Activated CD4-positive, alpha-beta memory T cell treated with anti-CD3 and anti-CD28 coated beads, Interleukin-2, amount 10 ng/mL, durations not matched to agents 7 days and 5 days (primary cell): Measurements from ENCODE around the gene TLCD4. TPM values are rescaled to one million over a fixed set of nuclear protein-coding genes. Genes with fewer than 3 reads are reported as not detected.

Experiments used
- CTCF ChIA-PET: fragments of 350-600 bp; sonication (Branson Sonifier 250); formaldehyde crosslinking; loops from one replicate; lab custom pipeline; 2021; ENCODE audit warnings: antibody characterized with exemption, inconsistent platforms; lab: Charles Lee
- POLR2A ChIA-PET: fragments of 350-600 bp; sonication (Branson Sonifier 250); formaldehyde crosslinking; loops from one replicate; lab custom pipeline; 2021; ENCODE audit warnings: antibody characterized with exemption; lab: Charles Lee
- DNase-seq: peaks from one replicate; pipeline ENCODE4 v3.0.0-alpha.2; 2020
- H3K27ac Mint-ChIP-seq: one replicate; pipeline ENCODE4 v1.8.0; 2021; ENCODE audit warnings: mild to moderate bottlenecking, mixed read lengths
- H3K27me3 Mint-ChIP-seq: one replicate; pipeline ENCODE4 v1.8.0; 2021; ENCODE audit warnings: mixed read lengths
- H3K36me3 Mint-ChIP-seq: one replicate; pipeline ENCODE4 v1.8.0; 2021; ENCODE audit warnings: low read depth, mixed read lengths
- H3K4me1 Mint-ChIP-seq: one replicate; pipeline ENCODE4 v1.8.0; 2021; ENCODE audit warnings: mixed read lengths
- H3K4me3 Mint-ChIP-seq: one replicate; pipeline ENCODE4 v1.8.0; 2021; ENCODE audit warnings: mild to moderate bottlenecking, mixed read lengths
- H3K9me3 Mint-ChIP-seq: one replicate; pipeline ENCODE4 v1.8.0; 2021; ENCODE audit warnings: mixed read lengths
- total RNA-seq, 2 experiments: library from RNA; stranded (reverse); gene quantifications; one replicate each; pipeline ENCODE4 v1.2.3, GENCODE V29; 2021

Gene TLCD4
- total RNA-seq, 2 experiments from 2014 or later: 0.03 TPM; not detected in 1

- Mint-ChIP-seq H3K4me3 (no peak overlapping the region), H3K27me3 (peaks cover 13% of the 10 kb centered on the region), H3K36me3 (no peaks in the 10 kb centered on the region), H3K9me3 (no peaks in the 10 kb centered on the region), H3K4me1 (no peaks in the 10 kb centered on the region), H3K27ac (no peak overlapping the region)
- ChIA-PET CTCF (no interaction called here), POLR2A (no interaction called here)
- no peak for DNase-seq
Measured at GRCh38 chr1:95108792-95109191, 8.4 kb upstream of the TLCD4 start.

- Mint-ChIP-seq H3K9me3 (no peaks in the 10 kb centered on the region), H3K27me3 (peaks cover 19% of the 10 kb centered on the region), H3K4me1 (no peaks in the 10 kb centered on the region), H3K4me3 (no peak overlapping the region), H3K27ac (no peak overlapping the region), H3K36me3 (no peaks in the 10 kb centered on the region)
- ChIA-PET CTCF (no interaction called here), POLR2A (no interaction called here)
- no peak for DNase-seq
Measured at GRCh38 chr1:95111014-95111413, 6.1 kb upstream of the TLCD4 start.

DNA sequence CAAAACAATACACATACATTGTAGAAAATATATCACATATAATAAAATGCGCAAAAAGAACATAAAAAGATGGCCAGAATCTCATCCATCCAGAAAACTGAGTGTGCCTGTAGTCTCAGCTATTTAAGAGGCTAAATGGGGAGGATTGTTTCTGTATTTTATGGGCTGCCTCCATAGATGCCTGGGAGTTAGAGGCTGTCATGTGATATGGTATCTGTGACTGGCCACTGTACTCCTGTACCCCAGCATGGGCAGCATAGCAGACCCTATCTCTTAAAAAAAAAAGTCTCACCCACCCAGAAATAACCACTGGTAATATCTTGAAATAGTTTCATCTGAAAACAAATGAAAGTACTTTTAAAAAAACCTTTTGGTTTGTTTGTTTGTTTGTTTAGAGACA, 3.5 kb upstream of the TLCD4 start:
- no peak for DNase-seq
- H3K36me3 Mint-ChIP-seq: no peaks in the 10 kb centered on the region
- peaks cover 9% of the 10 kb centered on the region for H3K4me1 Mint-ChIP-seq
- CTCF ChIA-PET: no interaction called here
- H3K9me3 Mint-ChIP-seq: no peaks in the 10 kb centered on the region
- peaks cover 37% of the 10 kb centered on the region for H3K27me3 Mint-ChIP-seq
- H3K27ac Mint-ChIP-seq: no peak overlapping the region
- POLR2A ChIA-PET: no interaction called here
- no peak overlapping the region for H3K4me3 Mint-ChIP-seq

DNA sequence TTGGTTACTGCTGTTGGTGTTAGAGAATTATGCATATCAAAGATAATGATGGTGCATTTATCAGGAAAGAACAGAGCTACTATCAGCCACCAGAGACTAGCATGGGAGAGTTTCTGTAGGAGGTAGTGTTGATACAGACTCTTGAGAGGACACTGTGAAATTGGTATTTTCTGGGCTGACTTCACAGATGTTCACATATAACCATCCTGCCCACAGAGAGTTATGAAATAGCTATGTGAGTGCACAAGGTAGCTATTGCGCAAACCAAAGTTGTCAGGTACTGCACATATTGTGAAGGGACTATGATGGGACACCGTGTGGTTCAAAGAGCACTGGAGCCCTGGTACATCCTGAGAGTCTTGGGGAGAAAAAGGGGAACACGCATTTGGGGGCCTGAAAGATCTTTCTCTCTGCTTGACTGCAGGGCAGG, 1.4 kb upstream of the TLCD4 start:
- ChIA-PET POLR2A (no interaction called here), CTCF (interaction anchor here (1.0 to 3.0 kb wide), 4 partner anchors 20 to 118 kb away, joined by 3 to 19 read pairs (median 5); partner anchors contain the start of genes ALG14 and RWDD3)
- peaks cover 54% of the 10 kb centered on the region for H3K27me3 Mint-ChIP-seq
- H3K4me3 Mint-ChIP-seq: no peak overlapping the region
- DNase-seq: no peak
- peaks cover 9% of the 10 kb centered on the region for H3K4me1 Mint-ChIP-seq
- no peaks in the 10 kb centered on the region for H3K36me3 Mint-ChIP-seq
- no peak overlapping the region for H3K27ac Mint-ChIP-seq
- no peaks in the 10 kb centered on the region for H3K9me3 Mint-ChIP-seq

DNA sequence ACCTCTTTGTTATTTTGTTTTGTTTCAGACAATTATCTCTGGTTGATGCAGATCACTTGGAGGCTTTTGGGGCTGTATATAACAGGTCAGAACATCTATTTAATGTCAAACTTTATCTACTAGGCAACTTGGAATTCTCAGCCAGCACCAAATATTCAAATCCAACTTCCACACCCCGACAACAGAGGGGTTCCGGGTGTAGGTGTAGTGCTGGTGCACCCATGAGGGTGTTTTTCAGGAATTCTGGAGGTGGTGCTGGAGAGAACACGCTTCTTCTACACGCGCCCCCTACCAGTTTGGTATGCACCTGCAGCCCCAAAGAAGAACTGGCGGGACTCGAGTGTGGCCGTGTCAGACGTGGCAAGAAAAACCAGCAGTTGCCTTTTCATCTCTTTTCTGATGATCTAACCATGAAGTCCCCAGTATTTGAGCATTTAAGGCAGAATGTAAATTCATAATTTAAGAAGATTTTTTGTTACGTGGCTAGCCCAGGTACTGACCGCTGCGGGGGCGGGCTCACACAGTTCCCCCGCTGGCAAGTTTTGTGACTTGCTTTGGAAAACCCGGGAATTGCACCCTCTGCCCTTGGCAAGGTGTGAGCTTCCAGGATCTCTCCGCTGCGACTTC, 462 bp upstream of the TLCD4 start:
- Mint-ChIP-seq H3K36me3 (no peaks in the 10 kb centered on the region), H3K4me1 (peaks cover 9% of the 10 kb centered on the region), H3K27me3 (peaks cover 53% of the 10 kb centered on the region), H3K27ac (no peak overlapping the region), H3K4me3 (peak overlapping the region; percentile 73), H3K9me3 (no peaks in the 10 kb centered on the region)
- ChIA-PET CTCF (interaction anchor here (0.7 to 3.0 kb wide), 4 partner anchors 19 to 698 kb away, joined by 3 to 19 read pairs (median 6); partner anchors contain the start of genes ABCD3 and RWDD3), POLR2A (interaction anchor here (1.5 kb wide), 1 partner anchor 44 kb away, joined by 3 read pairs; the partner anchor contains the start of gene ALG14)
- DNase-seq: peak; percentile 34

DNA sequence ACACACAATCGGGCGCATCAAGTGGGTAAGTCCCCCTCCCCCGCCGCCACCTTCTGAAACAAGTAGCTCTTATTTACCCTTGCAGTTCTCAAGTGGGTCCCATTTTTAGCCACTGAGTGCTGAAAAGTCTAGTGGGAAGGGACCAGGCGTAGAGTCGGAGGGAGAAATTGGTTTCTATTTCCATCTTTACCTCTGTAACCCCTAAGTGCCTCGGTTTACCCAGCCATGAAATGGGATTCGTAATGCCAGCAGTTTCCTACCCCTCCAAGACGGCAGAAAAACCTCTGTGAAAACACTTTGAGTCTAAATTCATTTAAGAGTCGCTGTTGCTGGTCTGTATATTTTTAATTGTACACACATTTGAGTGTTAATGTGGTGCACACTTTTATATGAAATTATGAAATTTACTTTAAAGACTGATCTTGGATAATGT, 928 bp downstream of the TLCD4 start:
- DNase-seq: no peak
- H3K4me3 Mint-ChIP-seq: peak overlapping the region; percentile 69
- peaks cover 48% of the 10 kb centered on the region for H3K27me3 Mint-ChIP-seq
- no peaks in the 10 kb centered on the region for H3K36me3 Mint-ChIP-seq
- H3K27ac Mint-ChIP-seq: no peak overlapping the region
- peaks cover 9% of the 10 kb centered on the region for H3K4me1 Mint-ChIP-seq
- POLR2A ChIA-PET: interaction anchor here (1.5 kb wide), 1 partner anchor 45 kb away, joined by 3 read pairs; the partner anchor contains the start of gene ALG14
- CTCF ChIA-PET: interaction anchor here (3.0 kb wide), 1 partner anchor 116 kb away, joined by 19 read pairs; the partner anchor contains the start of gene RWDD3
- H3K9me3 Mint-ChIP-seq: no peaks in the 10 kb centered on the region

GRCh38 chr1:95118710-95119109, 1.6 kb downstream of the TLCD4 start:
- H3K27me3 Mint-ChIP-seq: peaks cover 48% of the 10 kb centered on the region
- POLR2A ChIA-PET: no interaction called here

GRCh38 chr1:95119273-95119672, 2.1 kb downstream of the TLCD4 start:
- peaks cover 9% of the 10 kb centered on the region for H3K4me1 Mint-ChIP-seq
- no peak overlapping the region for H3K27ac Mint-ChIP-seq
- no peaks in the 10 kb centered on the region for H3K36me3 Mint-ChIP-seq
- CTCF ChIA-PET: no interaction called here
- POLR2A ChIA-PET: no interaction called here
- DNase-seq: no peak
- peaks cover 48% of the 10 kb centered on the region for H3K27me3 Mint-ChIP-seq
- no peak overlapping the region for H3K4me3 Mint-ChIP-seq
- H3K9me3 Mint-ChIP-seq: no peaks in the 10 kb centered on the region

More at GRCh38 chr1:95118710-95119109, 1.6 kb downstream of the TLCD4 start:
- Mint-ChIP-seq H3K9me3 (no peaks in the 10 kb centered on the region), H3K4me3 (no peak overlapping the region), H3K27ac (no peak overlapping the region), H3K4me1 (peaks cover 9% of the 10 kb centered on the region), H3K36me3 (no peaks in the 10 kb centered on the region)
- DNase-seq: no peak
- CTCF ChIA-PET: no interaction called here

- Mint-ChIP-seq H3K27me3 (peaks cover 32% of the 10 kb centered on the region), H3K36me3 (no peaks in the 10 kb centered on the region), H3K4me1 (peaks cover 4% of the 10 kb centered on the region), H3K27ac (no peak overlapping the region), H3K4me3 (no peak overlapping the region), H3K9me3 (no peaks in the 10 kb centered on the region)
- CTCF ChIA-PET: no interaction called here
- DNase-seq: no peak
- POLR2A ChIA-PET: no interaction called here
Measured at GRCh38 chr1:95122151-95122697, 5.1 kb downstream of the TLCD4 start.

GRCh38 chr1:95124342-95124741, 7.2 kb downstream of the TLCD4 start:
- ChIA-PET POLR2A (no interaction called here), CTCF (no interaction called here)
- H3K9me3 Mint-ChIP-seq: no peaks in the 10 kb centered on the region
- peaks cover 18% of the 10 kb centered on the region for H3K27me3 Mint-ChIP-seq
- no peaks in the 10 kb centered on the region for H3K4me1 Mint-ChIP-seq
- H3K4me3 Mint-ChIP-seq: no peak overlapping the region
- no peak for DNase-seq
- H3K36me3 Mint-ChIP-seq: no peaks in the 10 kb centered on the region
- no peak overlapping the region for H3K27ac Mint-ChIP-seq

- H3K9me3 Mint-ChIP-seq: no peaks in the 10 kb centered on the region
- no peaks in the 10 kb centered on the region for H3K4me1 Mint-ChIP-seq
- no peak overlapping the region for H3K27ac Mint-ChIP-seq
- H3K36me3 Mint-ChIP-seq: no peaks in the 10 kb centered on the region
- H3K27me3 Mint-ChIP-seq: peaks cover 3% of the 10 kb centered on the region
- ChIA-PET CTCF (no interaction called here), POLR2A (no interaction called here)
- no peak for DNase-seq
- no peak overlapping the region for H3K4me3 Mint-ChIP-seq
Measured at GRCh38 chr1:95126366-95126765, 9.2 kb downstream of the TLCD4 start.

GRCh38 chr1:95126846-95127245, 9.7 kb downstream of the TLCD4 start:
- CTCF ChIA-PET: no interaction called here
- Mint-ChIP-seq H3K36me3 (no peaks in the 10 kb centered on the region), H3K4me1 (no peaks in the 10 kb centered on the region), H3K9me3 (no peaks in the 10 kb centered on the region), H3K27ac (no peak overlapping the region), H3K27me3 (peaks cover 3% of the 10 kb centered on the region), H3K4me3 (no peak overlapping the region)
- no peak for DNase-seq
- POLR2A ChIA-PET: no interaction called here

DNA sequence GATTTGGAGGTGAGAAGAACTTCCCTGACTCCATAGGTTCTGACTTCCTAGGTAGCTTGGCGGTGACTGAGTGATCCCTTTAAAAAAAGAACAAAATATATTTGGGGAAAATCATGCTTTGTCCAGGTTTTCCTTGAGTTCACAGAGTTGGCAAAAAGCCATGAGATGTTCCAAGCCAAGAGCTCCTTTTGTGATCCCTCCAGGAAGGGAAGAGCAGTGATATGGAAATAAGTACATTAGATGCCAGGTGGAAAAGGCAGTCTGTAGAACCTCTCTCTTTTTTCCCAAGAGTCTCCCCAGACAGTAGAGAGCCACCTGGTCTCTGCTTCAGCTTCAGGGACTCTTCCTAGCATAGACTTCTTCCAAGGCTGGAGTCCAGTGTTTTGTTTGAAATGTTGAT, 10.2 kb downstream of the TLCD4 start:
- no peaks in the 10 kb centered on the region for H3K36me3 Mint-ChIP-seq
- CTCF ChIA-PET: no interaction called here
- H3K4me1 Mint-ChIP-seq: no peaks in the 10 kb centered on the region
- peaks cover 3% of the 10 kb centered on the region for H3K27me3 Mint-ChIP-seq
- no peak for DNase-seq
- no peak overlapping the region for H3K4me3 Mint-ChIP-seq
- H3K27ac Mint-ChIP-seq: no peak overlapping the region
- no peaks in the 10 kb centered on the region for H3K9me3 Mint-ChIP-seq
- POLR2A ChIA-PET: no interaction called here
